Endodermal cell (in vitro differentiated cells): ENCODE data around the gene LRRIQ1. TPM values are rescaled to one million over a fixed set of nuclear protein-coding genes. Genes with fewer than 3 reads are reported as not detected.

Source experiments
- DNase-seq: peaks from one replicate; pipeline ENCODE4 v3.0.0-alpha.2; 2017
- H3K27ac ChIP-seq: 2 replicates; pipeline ENCODE4 v1.5.1; 2013; ENCODE audit warnings: mild to moderate bottlenecking, low read depth, low read length, moderate library complexity
- H3K27me3 ChIP-seq: 2 replicates; pipeline ENCODE4 v1.6.1; 2013; ENCODE audit warnings: mild to moderate bottlenecking, low read length, moderate library complexity; ENCODE audit not compliant: insufficient read depth, control insufficient read depth, poor library complexity, severe bottlenecking
- H3K36me3 ChIP-seq: 2 replicates; pipeline ENCODE4 v1.7.0; 2013; ENCODE audit warnings: mild to moderate bottlenecking, low read length, moderate library complexity; ENCODE audit not compliant: control insufficient read depth, insufficient read depth
- H3K4me1 ChIP-seq: one replicate; pipeline ENCODE4 v1.7.0; 2013; ENCODE audit warnings: low read length; ENCODE audit not compliant: control insufficient read depth, insufficient read depth
- H3K4me3 ChIP-seq: 2 replicates; pipeline ENCODE4 v1.5.1; 2013; ENCODE audit warnings: mild to moderate bottlenecking, low read length, moderate library complexity
- H3K9ac ChIP-seq: 2 replicates; pipeline ENCODE4 v1.6.1; 2013; ENCODE audit warnings: mild to moderate bottlenecking, low read length, moderate library complexity; ENCODE audit not compliant: poor library complexity, severe bottlenecking; ENCODE audit errors: extremely low read depth
- H3K9me3 ChIP-seq: 2 replicates; pipeline ENCODE4 v1.6.1; 2013; ENCODE audit warnings: mild to moderate bottlenecking, low read length, moderate library complexity; ENCODE audit not compliant: control insufficient read depth
- H3K27ac Mint-ChIP-seq: 2 replicates; pipeline ENCODE4 v1.8.0; 2020; ENCODE audit warnings: mixed read lengths
- H3K27me3 Mint-ChIP-seq: 2 replicates; pipeline ENCODE4 v1.8.0; 2021; ENCODE audit warnings: mild to moderate bottlenecking, mixed read lengths; ENCODE audit not compliant: insufficient read depth
- H3K36me3 Mint-ChIP-seq: 2 replicates; pipeline ENCODE4 v1.8.0; 2020; ENCODE audit warnings: low read depth, mixed read lengths
- H3K4me1 Mint-ChIP-seq: 2 replicates; pipeline ENCODE4 v1.8.0; 2020; ENCODE audit warnings: mixed read lengths
- H3K4me3 Mint-ChIP-seq: 2 replicates; pipeline ENCODE4 v1.8.0; 2020; ENCODE audit warnings: mild to moderate bottlenecking, moderate library complexity, mixed read lengths
- H3K9me3 Mint-ChIP-seq: 2 replicates; pipeline ENCODE4 v1.8.0; 2020; ENCODE audit warnings: mild to moderate bottlenecking, mixed read lengths
- CTCF ChIP-seq: fragments of 200-600 bp; sonication (generic); conservative IDR thresholded peaks from 2 replicates; pipeline ENCODE4 v1.5.0; 2021; ENCODE audit warnings: antibody characterized with exemption, mild to moderate bottlenecking
- whole genome bisulfite sequencing, 2 experiments: methylation state at CpG; one replicate each; pipeline versions ENCODE4 v1.1.5 to v1.1.7; 2013; ENCODE audit warnings: missing lambda C conversion rate in 2 of 2, mixed read lengths in 1 of 2; ENCODE audit not compliant: insufficient coverage in 1 of 2, insufficient read length in 1 of 2; 5-methylcytosine and 5-hydroxymethylcytosine counted together
- total RNA-seq, 2 donors: library from RNA; stranded (reverse); fragmentation: NEBNext Ultra II Directional in 1 of 2; extraction: Animal tissue kit (Norgen Biotek cat#: 25700) in 1 of 2; gene quantifications; 2 replicates in 1 of 2; 3 replicates in 1 of 2; pipeline ENCODE4 v1.2.1, GENCODE V29; 2021

The LRRIQ1 gene
- total RNA-seq, 2 donors from 2014 or later, result 2.9 to 6.2 TPM

- H3K4me3 ChIP-seq, result no peak overlapping the region
- Mint-ChIP-seq H3K4me3 (no peak overlapping the region), H3K4me1 (no peaks in the 10 kb centered on the region), H3K36me3 (no peaks in the 10 kb centered on the region), H3K9me3 (peaks cover 2% of the 10 kb centered on the region), H3K27me3 (no peaks in the 10 kb centered on the region), H3K27ac (no peak overlapping the region)
- DNase-seq, result no peak
- no peaks in the 10 kb centered on the region for H3K27me3 ChIP-seq
- H3K4me1 ChIP-seq, result no peaks in the 10 kb centered on the region
- H3K9ac ChIP-seq, result no peak overlapping the region
- no peak for TF ChIP-seq CTCF
- H3K27ac ChIP-seq, result no peak overlapping the region
- no peaks in the 10 kb centered on the region for H3K9me3 ChIP-seq
- no peaks in the 10 kb centered on the region for H3K36me3 ChIP-seq
- 63 to 86% methylated on average over 1 to 2 of the region's 2 CpGs for WGBS, 2 experiments
These were observed 56.7 kb downstream of the LRRIQ1 start for GRCh38 chr12:85092814-85093370.

GRCh38 chr12:85095501-85095900, 59.4 kb downstream of the LRRIQ1 start:
- Mint-ChIP-seq H3K4me1 (no peaks in the 10 kb centered on the region), H3K9me3 (no peaks in the 10 kb centered on the region), H3K27me3 (no peaks in the 10 kb centered on the region), H3K4me3 (no peak overlapping the region), H3K36me3 (no peaks in the 10 kb centered on the region), H3K27ac (no peak overlapping the region)
- no peak for TF ChIP-seq CTCF
- DNase-seq, result no peak
- Histone ChIP-seq H3K9ac (no peak overlapping the region), H3K27ac (no peak overlapping the region), H3K4me3 (no peak overlapping the region), H3K9me3 (no peaks in the 10 kb centered on the region), H3K27me3 (no peaks in the 10 kb centered on the region), H3K4me1 (no peaks in the 10 kb centered on the region), H3K36me3 (no peaks in the 10 kb centered on the region)

GRCh38 chr12:85130646-85131045, 94.5 kb downstream of the LRRIQ1 start:
- WGBS, 2 experiments, result 90% methylated on average over 6 of the region's 6 CpGs; no CpG with 5 or more reads in 1 of the 2 experiments
- no peaks in the 10 kb centered on the region for H3K9me3 Mint-ChIP-seq
- H3K27ac Mint-ChIP-seq, result no peak overlapping the region
- no peak for TF ChIP-seq CTCF
- no peaks in the 10 kb centered on the region for H3K27me3 Mint-ChIP-seq
- Histone ChIP-seq H3K27me3 (no peaks in the 10 kb centered on the region), H3K9ac (no peak overlapping the region), H3K4me3 (no peak overlapping the region), H3K9me3 (no peaks in the 10 kb centered on the region), H3K36me3 (no peaks in the 10 kb centered on the region), H3K4me1 (no peaks in the 10 kb centered on the region), H3K27ac (no peak overlapping the region)
- H3K4me1 Mint-ChIP-seq, result peaks cover 5% of the 10 kb centered on the region
- no peak for DNase-seq
- H3K4me3 Mint-ChIP-seq, result no peak overlapping the region
- H3K36me3 Mint-ChIP-seq, result no peaks in the 10 kb centered on the region
